Measurements from ENCODE around the gene ARRDC1. TPM values are rescaled to one million over a fixed set of nuclear protein-coding genes. Genes with fewer than 3 reads are reported as not detected.
"Not testable (repeated sequence)": the region's sequence is repeated elsewhere in the genome, so short reads cannot be mapped to it uniquely, and the experiment has no call there.

ARRDC1 gene
- total and polyA plus RNA-seq, 9 donors, result 5.2 to 46.2 (median 13.8) TPM

DNA sequence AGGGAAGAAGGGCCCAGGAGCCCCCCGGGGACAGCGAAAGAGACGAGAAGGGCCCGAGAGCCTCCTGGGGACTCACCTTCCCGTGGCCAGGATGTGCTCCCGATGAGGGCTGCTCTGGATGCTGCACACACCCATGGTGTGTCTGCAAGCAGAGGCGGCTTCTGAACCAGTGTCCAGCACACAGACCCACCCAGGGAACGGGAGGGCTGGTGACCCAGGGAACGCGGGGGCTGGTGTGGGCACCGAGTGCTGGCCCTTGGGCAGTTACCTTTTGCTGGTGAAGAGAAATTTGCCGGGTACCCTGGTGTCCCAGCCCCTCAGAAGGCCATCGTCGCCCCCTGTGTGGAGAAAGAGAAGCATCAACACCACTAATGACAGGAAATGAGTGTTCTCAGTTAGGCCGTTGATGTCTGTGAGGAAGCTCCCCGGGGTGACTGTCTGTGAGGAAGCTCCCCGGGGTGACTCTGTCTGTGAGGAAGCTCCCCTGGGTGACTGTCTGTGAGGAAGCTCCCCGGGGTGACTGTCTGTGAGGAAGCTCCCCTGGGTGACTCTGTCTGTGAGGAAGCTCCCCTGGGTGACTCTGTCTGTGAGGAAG, 40.6 kb upstream of the ARRDC1 start:
- no peak overlapping the region for H3K27ac ChIP-seq
- no peak for DNase-seq
- H3K36me3 ChIP-seq, result no peaks in the 10 kb centered on the region
- intact Hi-C loops (cut with DNase I), result no loop called here
- no peaks in the 10 kb centered on the region for H3K4me1 ChIP-seq (ENCODE audit: insufficient read depth)
- H3K4me3 ChIP-seq, result no peak overlapping the region
- no peaks in the 10 kb centered on the region for H3K27me3 ChIP-seq
- no peaks in the 10 kb centered on the region for H3K9me3 ChIP-seq
- 86 to 91% (median 87%) methylated on average over 17 to 18 of the region's 18 CpGs for WGBS, 3 donors
- TF ChIP-seq, protein P1, sequence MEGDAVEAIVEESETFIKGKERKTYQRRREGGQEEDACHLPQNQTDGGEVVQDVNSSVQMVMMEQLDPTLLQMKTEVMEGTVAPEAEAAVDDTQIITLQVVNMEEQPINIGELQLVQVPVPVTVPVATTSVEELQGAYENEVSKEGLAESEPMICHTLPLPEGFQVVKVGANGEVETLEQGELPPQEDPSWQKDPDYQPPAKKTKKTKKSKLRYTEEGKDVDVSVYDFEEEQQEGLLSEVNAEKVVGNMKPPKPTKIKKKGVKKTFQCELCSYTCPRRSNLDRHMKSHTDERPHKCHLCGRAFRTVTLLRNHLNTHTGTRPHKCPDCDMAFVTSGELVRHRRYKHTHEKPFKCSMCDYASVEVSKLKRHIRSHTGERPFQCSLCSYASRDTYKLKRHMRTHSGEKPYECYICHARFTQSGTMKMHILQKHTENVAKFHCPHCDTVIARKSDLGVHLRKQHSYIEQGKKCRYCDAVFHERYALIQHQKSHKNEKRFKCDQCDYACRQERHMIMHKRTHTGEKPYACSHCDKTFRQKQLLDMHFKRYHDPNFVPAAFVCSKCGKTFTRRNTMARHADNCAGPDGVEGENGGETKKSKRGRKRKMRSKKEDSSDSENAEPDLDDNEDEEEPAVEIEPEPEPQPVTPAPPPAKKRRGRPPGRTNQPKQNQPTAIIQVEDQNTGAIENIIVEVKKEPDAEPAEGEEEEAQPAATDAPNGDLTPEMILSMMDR (IDR thresholded peaks at IDR 0.05), result no peak
- TF ChIP-seq POLR2A (IDR thresholded peaks at IDR 0.05), result no peak
- TF ChIP-seq EP300 (IDR thresholded peaks at IDR 0.05), result no peak

DNA sequence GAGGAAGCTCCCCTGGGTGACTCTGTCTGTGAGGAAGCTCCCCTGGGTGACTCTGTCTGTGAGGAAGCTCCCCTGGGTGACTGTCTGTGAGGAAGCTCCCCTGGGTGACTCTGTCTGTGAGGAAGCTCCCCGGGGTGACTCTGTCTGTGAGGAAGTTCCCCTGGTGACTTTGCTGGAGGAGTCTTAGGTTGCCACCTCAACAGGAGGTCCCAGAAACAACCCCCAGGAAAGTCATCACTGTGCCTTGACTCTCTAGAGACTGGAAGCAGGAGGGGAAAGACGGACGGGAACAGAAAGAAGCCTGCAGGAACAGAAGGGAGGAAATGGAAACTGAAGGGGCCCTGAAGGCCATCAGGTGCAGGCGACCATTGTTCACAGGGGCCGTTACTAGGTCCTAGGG, 37.0 kb upstream of the ARRDC1 start:
- H3K4me1 ChIP-seq (ENCODE audit: insufficient read depth); H3K9me3 ChIP-seq; H3K27me3 ChIP-seq; H3K27ac ChIP-seq; intact Hi-C loops (cut with DNase I); H3K4me3 ChIP-seq; H3K36me3 ChIP-seq; DNase-seq: not testable (repeated sequence)
- WGBS, 3 donors, result 89 to 96% (median 93%) methylated on average over 5 of the region's 5 CpGs

DNA sequence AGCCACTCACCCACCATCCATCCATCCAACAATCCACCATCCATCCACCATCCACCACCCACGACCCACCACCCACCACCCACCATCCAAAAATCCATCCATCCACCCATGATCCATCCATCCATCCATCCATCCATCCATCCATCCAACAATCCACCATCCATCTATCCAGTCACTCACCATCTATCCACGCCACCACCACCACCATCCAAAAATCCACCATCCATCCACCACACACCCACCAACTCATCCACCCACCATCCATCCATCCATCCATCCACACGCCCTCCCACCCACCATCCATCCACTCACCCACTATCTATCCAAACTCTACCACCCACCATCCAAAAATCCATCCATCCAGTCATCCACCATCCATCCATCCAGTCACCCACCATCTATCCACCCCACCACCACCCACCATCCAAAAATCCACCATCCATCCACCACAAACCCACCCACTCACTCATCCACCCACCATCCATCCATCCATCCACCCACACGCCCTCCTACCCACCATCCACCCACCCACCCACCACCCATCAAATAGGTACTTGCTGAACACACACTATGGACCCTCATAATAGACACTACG, 35.8 kb upstream of the ARRDC1 start:
- TF ChIP-seq POLR2A (IDR thresholded peaks at IDR 0.05), result no peak
- TF ChIP-seq EP300 (IDR thresholded peaks at IDR 0.05), result no peak
- TF ChIP-seq, protein P1 (IDR thresholded peaks at IDR 0.05), result no peak
- no peaks in the 10 kb centered on the region for H3K9me3 ChIP-seq
- H3K27me3 ChIP-seq, result no peaks in the 10 kb centered on the region
- intact Hi-C loops (cut with DNase I), result no loop called here
- no peaks in the 10 kb centered on the region for H3K36me3 ChIP-seq
- DNase-seq, result no peak
- H3K27ac ChIP-seq, result no peak overlapping the region
- WGBS, 3 donors, result 96 to 99% (median 97%) methylated on average over 5 of the region's 5 CpGs
- no peaks in the 10 kb centered on the region for H3K4me1 ChIP-seq (ENCODE audit: insufficient read depth)
- H3K4me3 ChIP-seq, result no peak overlapping the region

DNA sequence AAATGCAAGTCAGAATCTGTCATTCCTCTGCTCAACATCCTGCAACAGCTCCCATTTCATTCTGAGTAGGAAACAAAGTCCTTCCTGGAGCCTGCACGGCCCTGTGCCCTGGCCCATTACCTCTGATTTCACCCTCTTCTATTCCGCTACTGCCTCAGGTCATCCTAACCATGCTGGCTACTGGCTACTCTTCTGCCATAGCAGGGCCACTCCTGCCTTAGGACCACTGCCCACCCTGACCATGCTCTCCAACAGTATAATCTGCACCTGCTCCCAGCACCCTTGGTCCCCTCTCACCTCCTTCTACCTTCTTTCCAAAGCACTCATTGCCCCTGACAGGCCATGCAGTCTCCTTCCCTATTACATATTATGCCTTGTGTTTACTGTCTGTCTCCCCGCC, 34.9 kb upstream of the ARRDC1 start:
- no peak for DNase-seq
- intact Hi-C loops (cut with DNase I), result no loop called here
- Histone ChIP-seq H3K4me3 (no peak overlapping the region), H3K9me3 (no peaks in the 10 kb centered on the region), H3K4me1 (ENCODE audit: insufficient read depth) (no peaks in the 10 kb centered on the region), H3K36me3 (no peaks in the 10 kb centered on the region), H3K27me3 (no peaks in the 10 kb centered on the region), H3K27ac (no peak overlapping the region)
- WGBS, 3 donors, result 97 to 100% (median 99%) methylated on average over 3 of the region's 3 CpGs
- TF ChIP-seq EP300 (IDR thresholded peaks at IDR 0.05), result no peak
- no peak for TF ChIP-seq POLR2A (IDR thresholded peaks at IDR 0.05)

DNA sequence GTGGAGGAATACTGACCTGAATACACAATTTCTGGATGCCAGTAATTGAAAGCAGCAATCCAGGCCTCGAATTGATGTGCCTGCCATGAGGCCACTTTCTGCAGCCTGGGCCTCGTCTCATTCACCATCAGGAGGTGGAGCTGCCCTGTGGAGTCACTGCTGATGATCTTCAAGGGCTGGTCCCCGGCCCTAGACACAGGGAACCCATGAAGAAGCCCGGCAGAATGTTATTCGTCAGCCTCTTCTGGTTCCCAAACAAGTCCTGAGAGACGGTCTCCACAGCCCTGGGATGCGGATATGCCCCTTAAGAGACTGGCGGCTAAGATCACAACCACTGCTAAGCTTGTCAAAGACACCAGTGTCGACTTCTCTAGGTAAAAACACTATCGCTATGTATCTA, 31.3 kb upstream of the ARRDC1 start:
- H3K36me3 ChIP-seq, result no peaks in the 10 kb centered on the region
- 88 to 95% (median 90%) methylated on average over 10 of the region's 10 CpGs for WGBS, 3 donors
- H3K9me3 ChIP-seq, result no peaks in the 10 kb centered on the region

More for the DNA sequence above, 31.3 kb upstream of the ARRDC1 start:
- no peak overlapping the region for H3K4me3 ChIP-seq
- intact Hi-C loops (cut with DNase I), result no loop called here
- H3K27me3 ChIP-seq, result no peaks in the 10 kb centered on the region
- H3K4me1 ChIP-seq (ENCODE audit: insufficient read depth), result peaks cover 4% of the 10 kb centered on the region
- TF ChIP-seq, protein P1 (IDR thresholded peaks at IDR 0.05), result no peak
- TF ChIP-seq POLR2A (IDR thresholded peaks at IDR 0.05) (no peak), EP300 (IDR thresholded peaks at IDR 0.05) (no peak)
- no peak overlapping the region for H3K27ac ChIP-seq
- DNase-seq, result no peak

Data from ovary (tissue), 9 donors.